HFF-Myc (cell line): Measurements from ENCODE around the gene GABRB1.

Experiments
- DNase-seq: peaks from one replicate; pipeline ENCODE4 v3.0.0-alpha.2; 2011; ENCODE audit warnings: low read depth; ENCODE audit errors: extremely low read depth
- H3K4me3 ChIP-seq: replicated peaks from 2 replicates; pipeline ENCODE4 v1.5.1; 2011; ENCODE audit warnings: low read depth, mild to moderate bottlenecking, control low read depth, low read length
- TF ChIP-seq, protein P1 (sequence below): IDR thresholded peaks from 2 replicates; pipeline ENCODE4 v1.5.1; 2012; ENCODE audit warnings: mild to moderate bottlenecking, low read depth, low read length, control low read depth; ENCODE audit errors: missing control alignments

Gene GABRB1

DNA sequence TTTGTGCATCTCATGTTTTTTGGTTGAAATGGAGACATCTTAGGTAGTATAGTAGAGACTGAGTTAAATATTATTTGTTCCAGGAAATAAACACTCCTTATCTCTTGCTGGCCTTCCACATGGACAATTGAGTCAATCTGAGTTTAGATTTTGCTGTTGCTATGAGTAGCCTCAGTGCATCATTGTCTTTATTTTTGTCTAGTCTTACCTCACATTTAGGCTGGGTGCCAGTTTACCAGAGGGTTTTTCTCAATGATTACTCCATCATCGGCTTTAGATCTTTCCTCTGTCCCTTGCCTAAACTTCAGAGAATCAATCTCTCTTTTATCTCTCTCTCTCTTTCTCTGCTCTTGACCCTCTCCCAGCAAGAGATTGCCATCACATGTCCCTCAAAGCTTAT lies 73.6 kb downstream of the GABRB1 start:
- DNase-seq, result no peak
- no peak overlapping the region for H3K4me3 ChIP-seq
- TF ChIP-seq, protein P1, sequence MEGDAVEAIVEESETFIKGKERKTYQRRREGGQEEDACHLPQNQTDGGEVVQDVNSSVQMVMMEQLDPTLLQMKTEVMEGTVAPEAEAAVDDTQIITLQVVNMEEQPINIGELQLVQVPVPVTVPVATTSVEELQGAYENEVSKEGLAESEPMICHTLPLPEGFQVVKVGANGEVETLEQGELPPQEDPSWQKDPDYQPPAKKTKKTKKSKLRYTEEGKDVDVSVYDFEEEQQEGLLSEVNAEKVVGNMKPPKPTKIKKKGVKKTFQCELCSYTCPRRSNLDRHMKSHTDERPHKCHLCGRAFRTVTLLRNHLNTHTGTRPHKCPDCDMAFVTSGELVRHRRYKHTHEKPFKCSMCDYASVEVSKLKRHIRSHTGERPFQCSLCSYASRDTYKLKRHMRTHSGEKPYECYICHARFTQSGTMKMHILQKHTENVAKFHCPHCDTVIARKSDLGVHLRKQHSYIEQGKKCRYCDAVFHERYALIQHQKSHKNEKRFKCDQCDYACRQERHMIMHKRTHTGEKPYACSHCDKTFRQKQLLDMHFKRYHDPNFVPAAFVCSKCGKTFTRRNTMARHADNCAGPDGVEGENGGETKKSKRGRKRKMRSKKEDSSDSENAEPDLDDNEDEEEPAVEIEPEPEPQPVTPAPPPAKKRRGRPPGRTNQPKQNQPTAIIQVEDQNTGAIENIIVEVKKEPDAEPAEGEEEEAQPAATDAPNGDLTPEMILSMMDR, result no peak

DNA sequence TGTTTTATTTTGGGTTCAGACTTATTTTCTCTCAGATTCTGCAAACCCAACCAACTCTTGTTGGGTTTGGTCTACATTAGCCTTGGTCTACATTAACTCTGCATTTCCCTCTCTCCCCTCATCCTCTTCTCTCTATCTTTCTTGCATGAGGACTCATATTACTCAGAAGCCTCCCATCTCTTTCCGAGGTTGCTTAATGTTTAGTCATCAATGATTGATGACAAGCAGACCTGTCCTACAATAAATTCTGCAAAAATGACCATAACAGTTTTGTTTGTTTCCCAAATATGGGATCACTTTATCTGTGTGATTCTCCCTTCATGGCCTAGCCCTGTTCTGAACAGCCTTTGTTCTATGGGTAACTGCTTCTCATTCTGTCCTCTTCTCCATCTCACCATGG lies 75.2 kb downstream of the GABRB1 start:
- DNase-seq, result no peak
- no peak overlapping the region for H3K4me3 ChIP-seq
- TF ChIP-seq, protein P1, result no peak

DNA sequence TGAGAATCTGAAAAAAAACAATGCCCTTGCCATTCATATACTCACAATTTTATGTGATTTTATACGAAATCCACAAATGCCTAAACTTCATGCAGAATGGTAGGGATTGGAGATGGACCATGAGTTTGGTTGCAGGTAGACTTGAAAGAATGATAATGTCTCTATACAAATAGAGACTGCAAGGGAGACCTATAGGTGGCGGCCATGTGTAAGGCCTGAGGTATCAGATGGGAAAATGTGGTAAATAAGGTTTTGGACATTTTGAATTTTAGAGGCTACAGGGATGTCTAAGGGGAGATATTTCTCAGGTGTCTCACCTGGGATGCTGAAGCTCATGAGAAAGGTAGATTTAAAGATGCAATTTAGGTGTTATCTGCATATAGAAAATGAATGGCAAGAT lies 78.0 kb downstream of the GABRB1 start:
- TF ChIP-seq, protein P1, result no peak
- H3K4me3 ChIP-seq, result no peak overlapping the region
- DNase-seq, result no peak

DNA sequence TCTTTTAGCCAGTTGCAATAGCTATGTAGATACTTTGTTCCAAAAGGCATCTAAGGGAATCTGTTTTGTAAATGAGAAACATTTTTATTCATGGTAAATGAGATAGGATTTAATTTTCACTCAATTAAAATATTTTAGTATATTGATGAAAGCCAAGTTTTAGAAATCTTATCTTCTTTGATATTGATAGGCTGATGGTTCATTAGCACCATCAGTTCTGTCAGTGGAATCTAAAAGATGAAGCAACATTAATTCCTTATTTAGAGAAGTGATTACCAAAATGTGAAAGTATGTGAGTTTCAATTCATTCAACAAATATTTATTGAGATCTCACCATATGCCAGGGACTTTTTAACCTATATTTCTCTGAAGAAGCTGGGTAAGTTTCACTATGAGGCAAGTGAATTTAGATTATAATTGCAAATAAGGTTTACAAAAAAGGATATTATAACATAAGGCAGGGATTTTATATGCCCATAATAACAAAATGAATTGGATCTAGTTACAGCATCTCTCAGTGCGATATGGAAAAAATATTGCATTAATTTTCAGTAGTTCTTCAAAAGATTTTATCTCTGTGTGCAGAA lies 79.3 kb downstream of the GABRB1 start:
- TF ChIP-seq, protein P1, result no peak
- DNase-seq, result no peak
- no peak overlapping the region for H3K4me3 ChIP-seq

DNA sequence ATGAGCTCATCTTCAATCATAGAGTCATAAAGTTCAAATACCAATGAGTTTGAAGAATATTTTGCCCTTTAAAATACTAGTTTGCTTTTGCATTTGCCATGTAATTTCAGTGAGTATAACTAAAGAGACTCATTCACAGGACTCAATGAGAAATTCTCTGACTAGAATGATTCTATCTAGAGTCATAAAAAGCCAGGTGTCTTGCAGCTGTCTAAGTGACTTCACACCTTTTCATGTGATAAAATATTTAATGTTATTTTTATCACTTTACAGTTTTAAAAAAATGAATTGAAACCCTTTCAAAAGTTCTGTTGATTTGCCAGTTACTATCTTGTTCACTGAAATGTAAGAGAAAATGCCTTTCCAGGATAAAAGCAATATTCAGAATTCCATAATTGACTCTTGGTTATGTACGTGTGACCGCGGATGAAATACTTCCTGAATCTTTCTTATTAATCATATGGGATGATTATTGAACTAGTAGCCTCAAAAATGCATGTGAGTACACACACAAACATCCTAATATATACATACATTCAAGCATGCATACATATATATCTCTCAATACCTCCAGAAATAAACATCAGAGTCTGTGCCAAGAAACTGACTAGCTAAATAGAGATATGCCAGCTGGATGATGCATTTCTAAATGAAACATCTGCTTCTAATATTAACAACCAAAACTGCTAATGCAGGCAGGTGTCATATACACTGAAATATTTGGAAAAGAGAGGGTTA lies 87.0 kb downstream of the GABRB1 start:
- no peak for DNase-seq
- TF ChIP-seq, protein P1, result no peak
- H3K4me3 ChIP-seq, result no peak overlapping the region

DNA sequence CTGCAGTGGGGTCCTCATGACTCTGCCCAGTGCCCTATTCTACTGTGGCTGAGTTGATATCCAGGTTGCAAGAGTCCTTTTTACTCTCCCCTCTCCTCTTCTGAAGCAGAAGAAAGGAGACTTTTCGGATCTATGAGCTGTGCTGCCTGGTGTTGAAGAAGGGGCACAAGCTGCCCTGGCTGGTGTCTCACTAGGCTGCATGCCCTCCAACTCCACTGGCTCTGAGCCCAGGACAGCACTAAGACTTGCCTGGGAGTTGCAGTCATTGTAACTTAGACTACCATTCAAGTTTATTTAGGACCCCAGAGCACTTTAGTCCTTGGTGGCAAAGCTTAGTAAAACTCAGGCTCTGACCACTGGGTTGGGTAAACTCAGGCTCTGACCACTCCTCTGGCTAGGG lies 89.4 kb downstream of the GABRB1 start:
- no peak for DNase-seq
- TF ChIP-seq, protein P1, result no peak
- H3K4me3 ChIP-seq, result no peak overlapping the region
